Mesothelial cell of epicardium (in vitro differentiated cells): ENCODE data around the gene SDHB. TPM values are rescaled to one million over a fixed set of nuclear protein-coding genes. Genes with fewer than 3 reads are reported as not detected.

ENCODE experiments used
- DNase-seq, 2 experiments: peaks; one replicate each; pipeline ENCODE4 v3.0.0; 2021; ENCODE audit warnings: low spot score in 2 of 2; ENCODE audit not compliant: unreplicated experiment in 2 of 2
- H3K27ac Mint-ChIP-seq: 2 replicates; pipeline ENCODE4 v1.8.0; 2021; ENCODE audit warnings: mixed read lengths
- H3K27me3 Mint-ChIP-seq: 2 replicates; pipeline ENCODE4 v1.8.0; 2021; ENCODE audit warnings: low read depth, mixed read lengths
- H3K36me3 Mint-ChIP-seq: 2 replicates; pipeline ENCODE4 v1.8.0; 2021; ENCODE audit warnings: mixed read lengths
- H3K4me1 Mint-ChIP-seq: 2 replicates; pipeline ENCODE4 v1.8.0; 2021; ENCODE audit warnings: mixed read lengths
- H3K4me3 Mint-ChIP-seq: 2 replicates; pipeline ENCODE4 v1.8.0; 2021; ENCODE audit warnings: mild to moderate bottlenecking, moderate library complexity, mixed read lengths
- H3K9me3 Mint-ChIP-seq: 2 replicates; pipeline ENCODE4 v1.8.0; 2021; ENCODE audit warnings: mixed read lengths
- CTCF ChIP-seq: fragments of 200-600 bp; sonication (generic); IDR thresholded peaks from one replicate; pipeline ENCODE4 v1.5.0; 2021; ENCODE audit warnings: antibody characterized with exemption; ENCODE audit not compliant: unreplicated experiment
- total RNA-seq: library from RNA; stranded (reverse); gene quantifications from 3 replicates; pipeline ENCODE4 v1.2.1, GENCODE V29; 2021

Gene SDHB
- total RNA-seq, 1 donor from 2014 or later: 46.5 TPM

GRCh38 chr1:17052038-17052437 is 1.8 kb downstream of the SDHB start:
- Mint-ChIP-seq H3K27ac (no peak overlapping the region), H3K27me3 (no peaks in the 10 kb centered on the region), H3K36me3 (no peaks in the 10 kb centered on the region), H3K9me3 (no peaks in the 10 kb centered on the region), H3K4me3 (no peak overlapping the region), H3K4me1 (peaks cover 18% of the 10 kb centered on the region)
- DNase-seq: no peak
- TF ChIP-seq CTCF: no peak

GRCh38 chr1:17047924-17048323 is 5.9 kb downstream of the SDHB start:
- peaks cover 7% of the 10 kb centered on the region for H3K36me3 Mint-ChIP-seq
- no peak overlapping the region for H3K4me3 Mint-ChIP-seq
- H3K9me3 Mint-ChIP-seq: no peaks in the 10 kb centered on the region
- H3K27me3 Mint-ChIP-seq: no peaks in the 10 kb centered on the region
- no peak for TF ChIP-seq CTCF
- no peak for DNase-seq
- no peak overlapping the region for H3K27ac Mint-ChIP-seq
- peaks cover 15% of the 10 kb centered on the region for H3K4me1 Mint-ChIP-seq

- DNase-seq: no peak
- no peak for TF ChIP-seq CTCF
- no peaks in the 10 kb centered on the region for H3K9me3 Mint-ChIP-seq
- H3K4me3 Mint-ChIP-seq: no peak overlapping the region
- peaks cover 15% of the 10 kb centered on the region for H3K36me3 Mint-ChIP-seq
- H3K27ac Mint-ChIP-seq: no peak overlapping the region
- no peaks in the 10 kb centered on the region for H3K27me3 Mint-ChIP-seq
- H3K4me1 Mint-ChIP-seq: peaks cover 10% of the 10 kb centered on the region
Measured at GRCh38 chr1:17046334-17046657, 7.5 kb downstream of the SDHB start.

- H3K9me3 Mint-ChIP-seq: no peaks in the 10 kb centered on the region
- H3K27me3 Mint-ChIP-seq: no peaks in the 10 kb centered on the region
- H3K4me3 Mint-ChIP-seq: peak overlapping the region; percentile 55
- peak overlapping the region; percentile 90 for H3K27ac Mint-ChIP-seq
- H3K36me3 Mint-ChIP-seq: peaks cover 17% of the 10 kb centered on the region
- peak; percentile 70 for TF ChIP-seq CTCF
- peaks cover 7% of the 10 kb centered on the region for H3K4me1 Mint-ChIP-seq
- no peak for DNase-seq
Measured at GRCh38 chr1:17045634-17046333, 8.0 kb downstream of the SDHB start.

- no peak for TF ChIP-seq CTCF
- Mint-ChIP-seq H3K27ac (no peak overlapping the region), H3K4me3 (no peak overlapping the region)
Measured at GRCh38 chr1:17045150-17045549, 8.7 kb downstream of the SDHB start.

GRCh38 chr1:17043676-17044075 is 10.2 kb downstream of the SDHB start:
- Mint-ChIP-seq H3K9me3 (no peaks in the 10 kb centered on the region), H3K27me3 (no peaks in the 10 kb centered on the region), H3K36me3 (peaks cover 26% of the 10 kb centered on the region)

More at GRCh38 chr1:17045150-17045549, 8.7 kb downstream of the SDHB start:
- Mint-ChIP-seq H3K36me3 (peaks cover 20% of the 10 kb centered on the region), H3K9me3 (no peaks in the 10 kb centered on the region), H3K4me1 (peaks cover 7% of the 10 kb centered on the region), H3K27me3 (no peaks in the 10 kb centered on the region)
- no peak for DNase-seq

More at GRCh38 chr1:17043676-17044075, 10.2 kb downstream of the SDHB start:
- Mint-ChIP-seq H3K4me1 (peaks cover 7% of the 10 kb centered on the region), H3K4me3 (no peak overlapping the region), H3K27ac (no peak overlapping the region)
- DNase-seq: no peak
- TF ChIP-seq CTCF: no peak
